Mucosa of descending colon (tissue), 3 donors: ENCODE results near the gene MXRA5. TPM values are rescaled to one million over a fixed set of nuclear protein-coding genes. Genes with fewer than 3 reads are reported as not detected.
"Not testable (repeated sequence)": the region's sequence is repeated elsewhere in the genome, so short reads cannot be mapped to it uniquely, and the experiment has no call there.

Experiments
- ATAC-seq: fragments of 200-7000 bp; cut with Tn5 transposase; one replicate; pipeline ENCODE4 v1.9.1; 2020; ENCODE audit warnings: mild to moderate bottlenecking, moderate library complexity
- DNase-seq, 3 donors: peaks; one replicate each; pipeline ENCODE4 v3.0.0-alpha.2; 2020
- H3K36me3 ChIP-seq: fragments of 200-600 bp; one replicate; pipeline ENCODE4 v1.8.0; 2021; ENCODE audit warnings: low read depth, mild to moderate bottlenecking
- H3K4me1 ChIP-seq: fragments of 200-600 bp; one replicate; pipeline ENCODE4 v1.8.0; 2021; ENCODE audit warnings: low read depth, mild to moderate bottlenecking
- H3K4me3 ChIP-seq: fragments of 200-600 bp; one replicate; pipeline ENCODE4 v1.8.0; 2021; ENCODE audit warnings: mild to moderate bottlenecking
- H3K9me3 ChIP-seq: fragments of 200-600 bp; one replicate; pipeline ENCODE4 v1.8.0; 2021; ENCODE audit warnings: mild to moderate bottlenecking
- intact Hi-C, 2 donors: fragments of 100-400 bp; cut with DNase I in 1 of 2; cut with micrococcal nuclease in 1 of 2; formaldehyde crosslinking; loops; one replicate each; pipeline versions ENCODE4 v1.11.0 to v1.11.1; 2022; cut with DNase I, micrococcal nuclease
- total RNA-seq, 3 donors: library from RNA; stranded (reverse); fragmentation: NEBNext Ultra II Directional in 2 of 3; extraction: Animal tissue kit (Norgen Biotek cat#: 25700) in 2 of 3; gene quantifications; one replicate each; pipeline versions ENCODE4 v1.2.1 to v1.2.4, GENCODE V29; 2021 to 2023
- TF ChIP-seq, protein P1 (sequence below): fragments of 200-600 bp; IDR thresholded peaks from one replicate; pipeline ENCODE4 v1.8.0; 2022; ENCODE audit warnings: antibody characterized with exemption, mild to moderate bottlenecking
- donor health status: DM: no; HTN: no; CAD: no; lungs with moderate emphysema.
- donor health status: DM: no; HTN: no; CAD: no.
- donor health status: DM: no; HTN: yes; CAD: no.

Gene MXRA5
- total RNA-seq, 3 donors from 2014 or later = 3.3 to 6.1 (median 4.7) TPM

DNA sequence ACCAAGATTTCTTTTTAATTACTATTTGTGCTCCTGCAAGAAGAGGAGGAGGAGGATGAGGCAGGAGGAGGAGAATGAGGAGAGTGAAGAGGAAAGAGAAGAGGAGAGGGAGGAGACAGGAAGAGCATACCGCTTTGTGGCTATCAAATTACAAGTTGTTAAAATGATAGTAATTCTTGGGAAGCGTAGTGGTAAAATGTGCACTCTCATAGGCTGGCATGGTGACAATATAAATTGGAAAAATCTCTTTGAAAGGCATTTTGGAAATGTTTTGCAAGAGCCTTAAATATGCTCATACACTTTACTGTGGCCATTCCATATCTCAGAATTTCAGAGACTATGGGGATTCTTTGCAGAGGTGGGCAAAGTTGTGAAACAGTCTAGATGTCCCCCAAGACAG lies 53.2 kb downstream of the MXRA5 start:
- Histone ChIP-seq H3K36me3 (no peaks in the 10 kb centered on the region), H3K4me1 (no peaks in the 10 kb centered on the region), H3K9me3 (no peaks in the 10 kb centered on the region), H3K4me3 (no peak overlapping the region)
- DNase-seq (no peak), ATAC-seq (no peak)
- intact Hi-C loops = no loop called here
- TF ChIP-seq, protein P1, sequence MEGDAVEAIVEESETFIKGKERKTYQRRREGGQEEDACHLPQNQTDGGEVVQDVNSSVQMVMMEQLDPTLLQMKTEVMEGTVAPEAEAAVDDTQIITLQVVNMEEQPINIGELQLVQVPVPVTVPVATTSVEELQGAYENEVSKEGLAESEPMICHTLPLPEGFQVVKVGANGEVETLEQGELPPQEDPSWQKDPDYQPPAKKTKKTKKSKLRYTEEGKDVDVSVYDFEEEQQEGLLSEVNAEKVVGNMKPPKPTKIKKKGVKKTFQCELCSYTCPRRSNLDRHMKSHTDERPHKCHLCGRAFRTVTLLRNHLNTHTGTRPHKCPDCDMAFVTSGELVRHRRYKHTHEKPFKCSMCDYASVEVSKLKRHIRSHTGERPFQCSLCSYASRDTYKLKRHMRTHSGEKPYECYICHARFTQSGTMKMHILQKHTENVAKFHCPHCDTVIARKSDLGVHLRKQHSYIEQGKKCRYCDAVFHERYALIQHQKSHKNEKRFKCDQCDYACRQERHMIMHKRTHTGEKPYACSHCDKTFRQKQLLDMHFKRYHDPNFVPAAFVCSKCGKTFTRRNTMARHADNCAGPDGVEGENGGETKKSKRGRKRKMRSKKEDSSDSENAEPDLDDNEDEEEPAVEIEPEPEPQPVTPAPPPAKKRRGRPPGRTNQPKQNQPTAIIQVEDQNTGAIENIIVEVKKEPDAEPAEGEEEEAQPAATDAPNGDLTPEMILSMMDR = no peak

DNA sequence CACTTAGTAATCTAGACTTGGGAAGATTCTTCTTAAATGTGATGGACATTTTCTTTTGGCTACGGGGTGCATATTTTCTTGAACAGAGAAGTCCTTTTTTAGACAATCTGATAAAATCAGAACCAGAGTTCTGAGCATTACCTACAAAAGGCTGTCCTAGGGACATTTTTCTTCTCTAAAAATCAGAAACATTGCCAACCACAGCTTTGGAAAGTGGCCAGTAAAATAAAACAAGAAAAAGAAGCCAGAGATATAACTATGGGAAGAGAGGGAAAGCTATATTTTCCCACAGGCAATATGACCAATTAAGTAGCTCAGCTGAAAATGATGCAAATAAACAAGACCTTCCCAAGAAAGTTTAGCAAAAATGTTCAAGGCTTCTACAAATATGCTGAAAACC lies 55.9 kb downstream of the MXRA5 start:
- TF ChIP-seq, protein P1 = no peak
- ATAC-seq (no peak), DNase-seq (no peak)
- intact Hi-C loops = no loop called here
- no peaks in the 10 kb centered on the region for H3K36me3 ChIP-seq
- H3K9me3 ChIP-seq = no peaks in the 10 kb centered on the region
- no peaks in the 10 kb centered on the region for H3K4me1 ChIP-seq
- no peak overlapping the region for H3K4me3 ChIP-seq

DNA sequence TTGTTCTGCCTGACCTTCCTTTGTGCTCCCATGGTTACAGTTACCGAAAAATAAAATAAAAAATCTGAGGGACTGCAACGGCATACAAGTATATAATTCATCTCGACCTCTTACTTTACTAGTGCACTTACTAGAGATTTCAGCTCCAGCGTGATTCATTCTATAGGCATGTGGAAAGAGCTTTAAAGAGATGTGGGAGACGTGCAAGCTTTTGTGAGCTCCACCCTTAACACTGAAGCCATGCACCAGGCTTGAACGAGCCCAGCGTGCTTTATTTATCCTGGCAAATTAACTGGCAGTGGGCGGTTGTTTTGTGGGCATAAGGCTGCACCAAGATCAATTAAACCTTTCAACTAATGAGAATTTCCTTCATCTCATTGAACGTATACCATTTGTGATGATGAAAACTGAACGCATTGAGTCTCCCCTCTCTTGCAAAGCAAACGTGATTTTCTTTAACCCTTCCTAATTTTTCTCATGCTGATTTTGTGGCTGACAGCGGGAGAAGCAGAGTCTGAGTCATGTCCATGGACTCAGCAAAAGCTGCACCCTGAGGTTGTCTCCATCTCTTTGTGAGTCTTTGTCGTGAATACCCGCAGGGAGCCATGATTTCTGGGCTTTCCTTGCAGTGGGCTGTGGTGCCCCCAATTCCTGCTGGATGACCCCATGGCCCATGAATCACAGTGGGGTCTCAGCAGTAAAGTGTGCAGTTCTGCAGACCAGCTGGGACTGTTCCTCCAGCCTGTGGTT lies 60.1 kb downstream of the MXRA5 start:
- intact Hi-C loops = no loop called here
- H3K9me3 ChIP-seq = no peaks in the 10 kb centered on the region
- no peaks in the 10 kb centered on the region for H3K4me1 ChIP-seq
- TF ChIP-seq, protein P1 = no peak
- DNase-seq (no peak), ATAC-seq (no peak)
- no peaks in the 10 kb centered on the region for H3K36me3 ChIP-seq
- H3K4me3 ChIP-seq = no peak overlapping the region

DNA sequence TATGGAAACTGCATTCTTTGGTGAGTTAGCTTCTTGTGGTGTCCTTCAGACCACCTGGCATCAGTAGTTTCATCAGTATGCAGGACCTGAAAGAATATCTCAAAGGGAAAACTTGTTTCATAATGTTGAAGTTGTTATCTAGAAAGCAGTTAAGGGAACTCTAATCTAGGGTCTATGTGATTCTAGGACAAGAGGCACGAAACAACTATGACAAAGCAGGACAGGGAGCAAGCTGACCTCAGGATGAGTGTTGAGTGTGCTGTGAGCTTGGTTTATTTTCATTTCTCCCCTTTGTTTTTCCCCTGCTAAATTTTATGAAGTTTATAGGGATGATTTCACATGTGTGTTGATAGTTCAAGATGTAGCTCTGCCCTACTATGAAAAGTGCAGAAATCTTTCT lies 65.7 kb downstream of the MXRA5 start:
- DNase-seq (no peak), ATAC-seq (no peak)
- Histone ChIP-seq H3K36me3 (no peaks in the 10 kb centered on the region), H3K9me3 (peaks cover 4% of the 10 kb centered on the region), H3K4me3 (no peak overlapping the region), H3K4me1 (no peaks in the 10 kb centered on the region)
- TF ChIP-seq, protein P1 = no peak
- intact Hi-C loops = no loop called here

DNA sequence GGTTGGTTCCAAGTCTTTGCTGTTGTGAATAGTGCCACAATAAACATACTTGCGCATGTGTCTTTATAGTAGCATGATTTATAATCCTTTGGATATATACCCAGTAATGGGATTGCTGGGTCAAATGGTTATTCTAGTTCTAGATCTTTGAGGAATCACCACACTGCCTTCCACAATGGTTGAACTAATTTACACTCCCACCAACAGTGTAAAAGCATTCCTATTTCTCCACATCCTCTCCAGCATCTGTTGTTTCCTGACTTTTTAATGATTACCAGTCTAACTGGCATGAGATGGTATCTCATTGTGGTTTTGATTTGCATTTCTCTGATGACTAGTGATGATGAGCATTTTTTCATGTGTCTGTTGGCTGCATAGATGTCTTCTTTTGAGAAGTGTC lies 72.8 kb downstream of the MXRA5 start:
- intact Hi-C loops = not testable (repeated sequence)

DNA sequence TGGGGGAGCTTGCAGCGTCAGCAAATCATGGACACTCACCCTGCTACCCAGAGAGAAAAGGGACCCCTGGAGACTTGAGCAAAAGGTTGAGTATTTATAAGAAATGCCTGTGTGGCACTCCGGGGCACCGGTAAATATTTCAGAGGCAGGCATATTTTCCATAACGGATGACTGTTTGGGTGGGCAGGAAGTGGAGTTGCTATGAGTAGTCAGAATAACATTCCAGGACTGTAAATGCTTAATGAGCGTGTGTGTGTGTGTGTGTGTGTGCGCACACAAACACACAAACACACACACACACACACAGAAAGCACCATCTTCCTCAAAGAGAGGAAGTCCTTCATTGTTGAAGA lies 74.6 kb downstream of the MXRA5 start:
- no peak for ATAC-seq
- TF ChIP-seq, protein P1 = no peak
- no peak overlapping the region for H3K4me3 ChIP-seq
- H3K9me3 ChIP-seq = no peaks in the 10 kb centered on the region
- no peaks in the 10 kb centered on the region for H3K4me1 ChIP-seq
- no peak for DNase-seq
- no peaks in the 10 kb centered on the region for H3K36me3 ChIP-seq
- intact Hi-C loops = no loop called here

More for the DNA sequence above, 72.8 kb downstream of the MXRA5 start:
- not testable (repeated sequence) for H3K4me3 ChIP-seq, H3K9me3 ChIP-seq, DNase-seq, ATAC-seq, H3K4me1 ChIP-seq, H3K36me3 ChIP-seq
